Activated naive CD4-positive, alpha-beta T cell treated with anti-CD3 and anti-CD28 coated beads for 36 hours (primary cell): ENCODE measurements around the gene CEBPA. TPM values are rescaled to one million over a fixed set of nuclear protein-coding genes. Genes with fewer than 3 reads are reported as not detected.

Experiments
- CTCF ChIA-PET: fragments of 350-600 bp; sonication (Branson Sonifier 250); formaldehyde crosslinking; loops from one replicate; lab custom pipeline; 2021; ENCODE audit warnings: antibody characterized with exemption; lab: Charles Lee
- DNase-seq: peaks from one replicate; pipeline ENCODE4 v3.0.0-alpha.2; 2020
- H3K27ac Mint-ChIP-seq: one replicate; pipeline ENCODE4 v1.8.0; 2021; ENCODE audit warnings: mild to moderate bottlenecking, mixed read lengths
- H3K27me3 Mint-ChIP-seq: one replicate; pipeline ENCODE4 v1.8.0; 2021; ENCODE audit warnings: low read depth, mixed read lengths
- H3K36me3 Mint-ChIP-seq: one replicate; pipeline ENCODE4 v1.8.0; 2021; ENCODE audit warnings: low read depth, mixed read lengths
- H3K4me1 Mint-ChIP-seq: one replicate; pipeline ENCODE4 v1.8.0; 2021; ENCODE audit warnings: low read depth, mixed read lengths
- H3K4me3 Mint-ChIP-seq: one replicate; pipeline ENCODE4 v1.8.0; 2021; ENCODE audit warnings: mild to moderate bottlenecking, moderate library complexity, mixed read lengths
- H3K9me3 Mint-ChIP-seq: one replicate; pipeline ENCODE4 v1.8.0; 2021; ENCODE audit warnings: mixed read lengths
- intact Hi-C: fragments of 100-400 bp; cut with micrococcal nuclease; formaldehyde crosslinking; loops from one replicate; pipeline ENCODE4 v1.15.1; 2023
- total RNA-seq, 2 experiments: library from RNA; stranded (reverse); gene quantifications; one replicate each; pipeline ENCODE4 v1.2.3, GENCODE V29; 2021

The CEBPA gene
- total RNA-seq, 2 experiments from 2014 or later, result 0.10 TPM

GRCh38 chr19:33279430-33280350 is 22.6 kb downstream of the CEBPA start:
- peaks cover 1% of the 10 kb centered on the region for H3K36me3 Mint-ChIP-seq
- DNase-seq, result no peak
- CTCF ChIA-PET, result interaction anchor here (0.9 to 1.0 kb wide), 2 partner anchors 38 to 42 kb away, joined by 3 to 4 read pairs; no protein-coding TSS in a partner anchor
- peaks cover 11% of the 10 kb centered on the region for H3K4me1 Mint-ChIP-seq
- no peaks in the 10 kb centered on the region for H3K9me3 Mint-ChIP-seq
- no peak overlapping the region for H3K27ac Mint-ChIP-seq
- H3K27me3 Mint-ChIP-seq, result peaks cover 14% of the 10 kb centered on the region
- H3K4me3 Mint-ChIP-seq, result no peak overlapping the region
- intact Hi-C loops, result loop anchor here (1.0 kb wide), 1 partner anchor 95 kb away; no protein-coding TSS in a partner anchor

- no peak for DNase-seq
- H3K4me1 Mint-ChIP-seq, result peaks cover 12% of the 10 kb centered on the region
- intact Hi-C loops, result no loop called here
- H3K4me3 Mint-ChIP-seq, result no peak overlapping the region
- CTCF ChIA-PET, result interaction anchor here (0.9 kb wide), 1 partner anchor 37 kb away, joined by 3 read pairs; no protein-coding TSS in a partner anchor
- no peak overlapping the region for H3K27ac Mint-ChIP-seq
- H3K27me3 Mint-ChIP-seq, result peaks cover 6% of the 10 kb centered on the region
- H3K36me3 Mint-ChIP-seq, result peaks cover 1% of the 10 kb centered on the region
- no peaks in the 10 kb centered on the region for H3K9me3 Mint-ChIP-seq
These were observed 23.7 kb downstream of the CEBPA start for GRCh38 chr19:33278403-33279269.

- no peak overlapping the region for H3K27ac Mint-ChIP-seq
- no peak overlapping the region for H3K4me3 Mint-ChIP-seq
- no peaks in the 10 kb centered on the region for H3K9me3 Mint-ChIP-seq
- peaks cover 1% of the 10 kb centered on the region for H3K36me3 Mint-ChIP-seq
- intact Hi-C loops, result no loop called here
- CTCF ChIA-PET, result no interaction called here
- peaks cover 4% of the 10 kb centered on the region for H3K27me3 Mint-ChIP-seq
- no peak for DNase-seq
- H3K4me1 Mint-ChIP-seq, result peaks cover 12% of the 10 kb centered on the region
These were observed 24.3 kb downstream of the CEBPA start for GRCh38 chr19:33278023-33278402.

GRCh38 chr19:33277434-33277833 is 24.9 kb downstream of the CEBPA start:
- no peak overlapping the region for H3K27ac Mint-ChIP-seq
- no peaks in the 10 kb centered on the region for H3K9me3 Mint-ChIP-seq
- DNase-seq, result no peak
- intact Hi-C loops, result no loop called here
- H3K4me3 Mint-ChIP-seq, result no peak overlapping the region
- H3K27me3 Mint-ChIP-seq, result peaks cover 4% of the 10 kb centered on the region
- CTCF ChIA-PET, result no interaction called here
- H3K4me1 Mint-ChIP-seq, result peaks cover 12% of the 10 kb centered on the region
- H3K36me3 Mint-ChIP-seq, result peaks cover 1% of the 10 kb centered on the region

- Mint-ChIP-seq H3K36me3 (peaks cover 1% of the 10 kb centered on the region), H3K9me3 (no peaks in the 10 kb centered on the region), H3K4me3 (no peak overlapping the region), H3K27me3 (peaks cover 5% of the 10 kb centered on the region), H3K27ac (no peak overlapping the region), H3K4me1 (peaks cover 12% of the 10 kb centered on the region)
- intact Hi-C loops, result no loop called here
- CTCF ChIA-PET, result no interaction called here
- no peak for DNase-seq
These were observed 26.3 kb downstream of the CEBPA start for GRCh38 chr19:33275933-33276619.

GRCh38 chr19:33275559-33275932 is 26.8 kb downstream of the CEBPA start:
- CTCF ChIA-PET, result no interaction called here
- no peaks in the 10 kb centered on the region for H3K9me3 Mint-ChIP-seq
- peaks cover 9% of the 10 kb centered on the region for H3K4me1 Mint-ChIP-seq
- no peak for DNase-seq
- no peak overlapping the region for H3K4me3 Mint-ChIP-seq
- peaks cover 1% of the 10 kb centered on the region for H3K36me3 Mint-ChIP-seq
- H3K27ac Mint-ChIP-seq, result no peak overlapping the region
- intact Hi-C loops, result no loop called here
- peaks cover 5% of the 10 kb centered on the region for H3K27me3 Mint-ChIP-seq

GRCh38 chr19:33274663-33275558 is 27.4 kb downstream of the CEBPA start:
- Mint-ChIP-seq H3K27ac (no peak overlapping the region), H3K4me1 (peaks cover 2% of the 10 kb centered on the region), H3K9me3 (no peaks in the 10 kb centered on the region), H3K4me3 (no peak overlapping the region), H3K36me3 (no peaks in the 10 kb centered on the region), H3K27me3 (peaks cover 2% of the 10 kb centered on the region)
- DNase-seq, result no peak
- CTCF ChIA-PET, result no interaction called here
- intact Hi-C loops, result no loop called here

- Mint-ChIP-seq H3K27me3 (peaks cover 2% of the 10 kb centered on the region), H3K4me1 (peaks cover 2% of the 10 kb centered on the region), H3K4me3 (no peak overlapping the region), H3K27ac (no peak overlapping the region), H3K36me3 (no peaks in the 10 kb centered on the region), H3K9me3 (no peaks in the 10 kb centered on the region)
- DNase-seq, result peak; percentile 39
- CTCF ChIA-PET, result no interaction called here
- intact Hi-C loops, result no loop called here
These were observed 28.3 kb downstream of the CEBPA start for GRCh38 chr19:33273881-33274662.

- peaks cover 2% of the 10 kb centered on the region for H3K27me3 Mint-ChIP-seq
- H3K4me1 Mint-ChIP-seq, result peaks cover 2% of the 10 kb centered on the region
- H3K27ac Mint-ChIP-seq, result no peak overlapping the region
- no peak for DNase-seq
- H3K9me3 Mint-ChIP-seq, result no peaks in the 10 kb centered on the region
- CTCF ChIA-PET, result no interaction called here
- H3K4me3 Mint-ChIP-seq, result no peak overlapping the region
- intact Hi-C loops, result no loop called here
- no peaks in the 10 kb centered on the region for H3K36me3 Mint-ChIP-seq
These were observed 29.1 kb downstream of the CEBPA start for GRCh38 chr19:33273065-33273736.

GRCh38 chr19:33271246-33272021 is 30.9 kb downstream of the CEBPA start:
- Mint-ChIP-seq H3K36me3 (no peaks in the 10 kb centered on the region), H3K9me3 (no peaks in the 10 kb centered on the region), H3K4me1 (peaks cover 2% of the 10 kb centered on the region), H3K27ac (no peak overlapping the region), H3K27me3 (peaks cover 2% of the 10 kb centered on the region), H3K4me3 (no peak overlapping the region)
- no peak for DNase-seq
- intact Hi-C loops, result no loop called here
- CTCF ChIA-PET, result no interaction called here
